GM10266 (cell line): ENCODE measurements around the gene CHST11.

Experiments used
- DNase-seq: peaks from one replicate; pipeline ENCODE4 v3.0.0; 2012; ENCODE audit errors: extremely low spot score
- CTCF ChIP-seq: IDR thresholded peaks from 2 replicates; pipeline ENCODE4 v1.5.1; 2012; ENCODE audit warnings: mild to moderate bottlenecking, low read depth; ENCODE audit not compliant: control insufficient read depth, insufficient read depth; ENCODE audit errors: missing control alignments

Gene CHST11

GRCh38 chr12:104649217-104649824 is 192.6 kb downstream of the CHST11 start:
- TF ChIP-seq CTCF = no peak
- no peak for DNase-seq

GRCh38 chr12:104649921-104650320 is 193.2 kb downstream of the CHST11 start:
- no peak for TF ChIP-seq CTCF
- DNase-seq = no peak

DNA sequence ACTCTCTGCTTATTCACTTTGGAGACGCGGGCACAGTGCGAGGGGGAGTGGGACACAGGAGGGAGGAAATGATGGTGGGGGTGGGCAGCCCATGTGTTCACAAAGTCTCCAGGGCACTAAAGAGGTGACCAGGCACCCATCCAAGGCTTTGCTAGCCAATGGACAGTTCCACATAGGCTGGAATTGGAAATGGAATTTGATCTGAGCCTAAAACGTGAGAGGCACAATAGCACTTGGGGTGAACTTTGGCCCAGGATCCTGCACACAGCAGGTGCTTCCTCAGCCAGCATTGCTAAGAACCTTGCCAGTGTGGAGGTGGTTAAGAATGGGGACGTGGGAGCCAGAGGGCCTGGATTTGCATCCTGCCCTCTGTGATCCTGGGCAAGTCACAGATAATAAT is 193.8 kb downstream of the CHST11 start:
- TF ChIP-seq CTCF = no peak
- no peak for DNase-seq

GRCh38 chr12:104651811-104652210 is 195.1 kb downstream of the CHST11 start:
- no peak for DNase-seq
- TF ChIP-seq CTCF = no peak

- TF ChIP-seq CTCF = no peak
- no peak for DNase-seq
Measured at GRCh38 chr12:104652358-104652757, 195.6 kb downstream of the CHST11 start.

- no peak for TF ChIP-seq CTCF
- no peak for DNase-seq
Measured at GRCh38 chr12:104652910-104653309, 196.2 kb downstream of the CHST11 start.

- peak; percentile 34 for TF ChIP-seq CTCF
- no peak for DNase-seq
Measured at GRCh38 chr12:104653730-104654664, 197.2 kb downstream of the CHST11 start.
